Amygdala (tissue), 56 donors: Measurements from ENCODE around the gene TM4SF5.
"Not testable (repeated sequence)": the region's sequence is repeated elsewhere in the genome, so short reads cannot be mapped to it uniquely, and the experiment has no call there.

Experiments
- DNase-seq, 56 donors: peaks; one replicate each; lab custom pipeline; 2025; lab: John Stamatoyannopoulos, UW

Gene TM4SF5

DNA sequence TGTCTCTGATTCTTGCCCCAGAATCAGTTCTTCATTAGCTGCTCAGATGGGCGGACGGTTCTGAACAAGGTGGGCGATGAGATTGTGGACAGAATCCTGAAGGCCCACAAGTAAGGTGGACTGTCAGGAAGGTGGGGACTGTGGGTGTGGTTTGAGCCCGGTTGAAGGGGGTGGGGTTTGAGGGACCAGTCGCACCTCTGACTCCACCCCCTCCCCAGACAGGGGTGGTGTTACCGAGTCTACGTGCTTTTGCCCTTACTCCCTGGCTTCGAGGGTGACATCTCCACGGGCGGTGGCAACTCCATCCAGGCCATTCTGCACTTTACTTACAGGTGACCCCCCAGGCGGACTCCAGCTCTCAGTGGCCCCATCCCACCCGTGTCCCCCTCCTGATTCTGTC is 46.6 kb downstream of the TM4SF5 start:
- DNase-seq: no peak

DNA sequence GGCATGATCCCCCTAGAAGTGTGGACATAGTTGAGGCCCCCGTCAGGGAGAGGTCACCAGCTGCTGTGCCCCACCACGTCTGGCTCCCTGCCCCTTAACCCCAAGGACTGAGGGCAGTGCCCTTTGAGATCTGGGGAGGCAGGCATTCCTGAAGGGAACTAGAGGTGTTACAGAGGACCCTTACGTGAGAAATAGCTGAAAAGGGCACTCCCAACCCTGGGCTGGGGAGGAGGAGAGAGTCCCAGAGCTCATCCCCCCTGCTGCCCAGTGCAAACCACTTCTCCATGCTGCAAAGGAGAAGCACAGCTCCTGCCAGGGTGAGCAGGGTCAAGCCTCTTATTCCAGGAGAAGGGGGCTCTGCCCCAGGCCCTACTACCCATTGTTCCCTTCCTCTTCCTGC is 51.1 kb downstream of the TM4SF5 start:
- DNase-seq: no peak

DNA sequence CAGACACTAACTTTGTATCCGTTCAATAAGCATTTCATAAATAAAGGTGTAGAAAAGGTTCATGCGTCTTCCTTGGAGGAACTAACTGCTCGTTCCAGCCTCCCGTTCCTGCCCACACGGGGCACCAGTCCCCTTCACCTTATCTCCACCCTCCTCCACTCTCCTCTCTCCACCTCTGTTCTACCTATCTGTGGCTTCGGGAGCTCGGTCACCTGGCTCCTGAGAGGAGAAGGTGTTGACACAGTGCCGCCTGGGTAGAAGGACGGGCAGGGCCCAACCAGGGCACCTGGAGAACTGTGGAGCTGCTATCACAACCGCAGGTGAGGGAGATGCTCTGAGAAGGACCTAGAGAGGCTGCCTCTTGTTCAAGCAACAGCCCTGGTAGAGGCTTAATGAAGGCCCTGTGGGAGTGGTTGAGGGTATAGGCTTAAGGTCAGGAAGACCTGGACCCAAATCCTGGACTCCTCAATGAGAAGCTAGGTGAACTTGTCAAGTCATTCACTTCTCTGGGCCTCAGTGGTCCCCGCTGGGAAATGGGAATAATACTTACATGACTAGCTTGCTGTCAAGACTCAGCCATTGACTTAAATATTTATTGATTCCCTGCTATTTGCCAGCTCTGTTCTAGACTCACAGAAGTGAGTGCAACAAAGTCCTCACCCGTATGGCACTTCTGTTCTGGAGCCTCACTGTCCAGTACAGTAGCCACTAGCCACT is 51.8 kb downstream of the TM4SF5 start:
- DNase-seq: no peak

DNA sequence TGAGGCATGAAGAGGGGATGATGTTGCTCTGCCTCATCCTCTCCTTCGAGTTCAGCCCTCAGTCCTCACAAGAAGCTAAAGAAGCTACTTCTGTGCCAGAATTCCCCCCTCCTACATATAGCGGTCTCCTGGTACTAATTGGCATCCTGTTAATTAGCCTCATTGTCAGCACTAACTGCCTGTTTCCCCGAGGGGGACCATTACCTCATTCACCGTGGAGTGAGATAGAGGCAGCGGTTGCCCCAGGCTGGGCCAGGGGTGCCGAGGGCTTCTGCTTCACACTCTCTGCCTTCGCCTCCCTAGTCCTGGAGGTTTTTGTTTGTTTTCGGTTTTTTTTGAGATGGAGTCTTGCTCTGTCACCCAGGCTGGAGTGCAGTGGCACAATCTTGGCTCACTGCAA is 55.7 kb downstream of the TM4SF5 start:
- no peak for DNase-seq

DNA sequence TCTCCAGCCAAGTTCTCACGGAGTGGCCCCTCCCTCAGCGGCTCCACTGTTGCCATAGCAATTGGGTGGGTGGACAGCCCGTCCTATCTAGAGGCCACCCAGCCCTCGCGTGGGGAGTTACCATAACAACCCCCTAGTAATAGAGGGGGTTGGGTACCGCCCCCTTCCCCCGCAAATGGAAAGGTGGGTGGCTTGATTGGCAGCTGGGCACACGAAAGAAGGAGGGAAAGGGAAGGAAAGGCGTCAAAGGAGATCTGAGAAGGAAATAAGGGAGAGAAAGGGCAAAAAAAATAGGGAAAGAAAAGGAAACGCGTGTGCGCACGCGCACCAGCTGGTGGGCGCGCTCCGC is 61.1 kb downstream of the TM4SF5 start:
- not testable (repeated sequence) for DNase-seq
